Spleen (tissue), 11 donors: ENCODE results near the gene PRIM2. TPM values are rescaled to one million over a fixed set of nuclear protein-coding genes. Genes with fewer than 3 reads are reported as not detected.
"Not testable (repeated sequence)": the region's sequence is repeated elsewhere in the genome, so short reads cannot be mapped to it uniquely, and the experiment has no call there.

Experiments used
- DNase-seq: peaks from one replicate; pipeline ENCODE4 v3.0.0-alpha.2; 2020
- H3K27ac ChIP-seq, 8 donors: fragments of 200-600 bp; sonication (generic) in 7 of 8; 1 replicate in 4 of 8; 2 replicates in 4 of 8; pipeline versions ENCODE4 v1.5.0 to v1.8.0; 2016 to 2021; ENCODE audit warnings: inconsistent platforms in 4 of 8, mild to moderate bottlenecking in 4 of 8, moderate library complexity in 1 of 8
- H3K27me3 ChIP-seq, 7 donors: fragments of 200-600 bp; sonication (generic) in 6 of 7; replicated peaks in 1 of 7; 1 replicate in 4 of 7; 2 replicates in 3 of 7; pipeline versions ENCODE4 v1.5.0 to v1.8.0; 2016 to 2021; ENCODE audit warnings: inconsistent platforms in 3 of 7, mild to moderate bottlenecking in 1 of 7
- H3K36me3 ChIP-seq, 6 donors: fragments of 200-600 bp; sonication (generic) in 5 of 6; 1 replicate in 4 of 6; 2 replicates in 2 of 6; pipeline versions ENCODE4 v1.5.0 to v1.8.0; 2016 to 2021; ENCODE audit warnings: inconsistent platforms in 2 of 6
- H3K4me1 ChIP-seq, 6 donors: fragments of 200-600 bp; sonication (generic) in 5 of 6; 1 replicate in 3 of 6; 2 replicates in 3 of 6; pipeline versions ENCODE4 v1.5.0 to v1.8.0; 2016 to 2021; ENCODE audit warnings: inconsistent platforms in 3 of 6
- H3K4me3 ChIP-seq, 8 donors: fragments of 200-600 bp; sonication (generic) in 7 of 8; 1 replicate in 4 of 8; 2 replicates in 4 of 8; pipeline versions ENCODE4 v1.5.0 to v1.8.0; 2016 to 2021; ENCODE audit warnings: inconsistent platforms in 4 of 8, mild to moderate bottlenecking in 4 of 8, moderate library complexity in 2 of 8
- H3K9me3 ChIP-seq, 8 donors: fragments of 200-600 bp; sonication (generic) in 7 of 8; 1 replicate in 4 of 8; 2 replicates in 4 of 8; pipeline versions ENCODE4 v1.5.0 to v1.8.0; 2016 to 2021; ENCODE audit warnings: inconsistent platforms in 4 of 8
- WGBS, 5 donors: extraction: QIAGEN DNeasy Blood & Tissue Kit in 3 of 5; methylation state at CpG; one replicate each; pipeline versions ENCODE4 v1.1.5 to v1.1.7; 2013 to 2018; 5-methylcytosine and 5-hydroxymethylcytosine counted together
- intact Hi-C: fragments of 100-400 bp; cut with DNase I; formaldehyde crosslinking; loops from one replicate; pipeline ENCODE4 v1.15.0; 2023; ENCODE audit warnings: low total_unique reads
- polyA plus RNA-seq, 3 donors: library from polyadenylated mRNA; stranded (reverse); fragments of 200-250 nt; gene quantifications; one replicate each; pipeline ENCODE4 v1.2.1, GENCODE V29; 2013
- total RNA-seq, 7 donors: library from RNA; depleted of rRNA in 3 of 7; stranded (reverse); fragments of >200 nt in 3 of 7; fragmentation: NEBNext Ultra II Directional in 4 of 7; extraction: Animal tissue kit (Norgen Biotek cat#: 25700) in 4 of 7; gene quantifications; one replicate each; pipeline versions ENCODE4 v1.1.0 to v1.2.1, GENCODE V29; 2016 to 2021
- donor health status: healthy with polysubstance abuse.
- donor health status: DM: no; HTN: no; CAD: no; lungs with moderate emphysema.
- donor health status: DM: no; HTN: no; CAD: no.
- donor health status: Bipolar disorder and iron deficiency.
- donor health status: healthy.
- donor health status: DM: no; HTN: no; CAD: no.
- donor health status: DM: yes; HTN: yes; CAD: no.

PRIM2 gene
- total and polyA plus RNA-seq, 10 donors = 6.0 to 20.2 (median 13.9) TPM

DNA sequence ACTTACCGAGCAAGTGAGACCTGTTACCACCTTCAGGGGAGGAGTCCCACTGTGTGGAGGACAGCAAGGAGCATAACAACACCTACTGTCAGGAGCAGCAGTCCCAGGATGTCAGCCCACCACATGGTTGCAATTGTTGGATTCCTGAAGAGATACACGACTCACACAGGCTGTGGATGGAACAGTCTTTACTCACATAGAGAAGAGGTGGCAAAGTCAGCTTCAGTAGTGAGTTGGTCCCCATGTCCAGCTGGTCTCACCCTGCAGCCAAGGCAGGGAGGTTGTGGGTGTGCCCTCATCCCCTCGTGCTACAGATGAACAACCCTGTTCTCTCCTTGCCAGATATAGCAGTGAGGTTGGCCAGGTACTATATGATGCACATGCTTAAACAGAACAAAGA, 171.1 kb downstream of the PRIM2 start:
- H3K4me3 ChIP-seq, intact Hi-C loops, H3K27me3 ChIP-seq, H3K27ac ChIP-seq, H3K36me3 ChIP-seq, DNase-seq, H3K4me1 ChIP-seq, H3K9me3 ChIP-seq: not testable (repeated sequence)
- 81 to 96% (median 86%) methylated on average over 3 of the region's 3 CpGs for WGBS, 5 donors

DNA sequence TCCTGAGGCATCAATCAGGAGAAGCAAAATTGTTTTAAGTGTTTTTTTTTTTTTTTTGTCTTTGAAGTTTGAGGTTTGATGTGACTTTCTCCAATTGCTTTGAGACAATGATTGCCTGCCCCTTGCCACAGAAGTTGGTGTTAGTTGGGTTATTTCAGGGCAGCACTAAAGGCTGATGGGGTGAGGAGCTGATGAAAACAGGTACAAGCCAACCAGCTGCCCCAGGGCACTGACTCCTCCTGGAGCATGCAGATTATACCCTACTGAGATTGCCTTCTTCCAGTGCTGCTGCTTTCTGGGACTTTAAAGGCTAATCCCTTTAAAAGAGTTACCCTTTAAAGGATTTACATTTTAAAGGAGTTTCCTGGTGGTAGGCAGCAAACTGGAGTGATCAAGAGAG, 172.5 kb downstream of the PRIM2 start:
- intact Hi-C loops, H3K27me3 ChIP-seq, DNase-seq, H3K4me3 ChIP-seq, H3K4me1 ChIP-seq, H3K27ac ChIP-seq, H3K9me3 ChIP-seq, H3K36me3 ChIP-seq: not testable (repeated sequence)

DNA sequence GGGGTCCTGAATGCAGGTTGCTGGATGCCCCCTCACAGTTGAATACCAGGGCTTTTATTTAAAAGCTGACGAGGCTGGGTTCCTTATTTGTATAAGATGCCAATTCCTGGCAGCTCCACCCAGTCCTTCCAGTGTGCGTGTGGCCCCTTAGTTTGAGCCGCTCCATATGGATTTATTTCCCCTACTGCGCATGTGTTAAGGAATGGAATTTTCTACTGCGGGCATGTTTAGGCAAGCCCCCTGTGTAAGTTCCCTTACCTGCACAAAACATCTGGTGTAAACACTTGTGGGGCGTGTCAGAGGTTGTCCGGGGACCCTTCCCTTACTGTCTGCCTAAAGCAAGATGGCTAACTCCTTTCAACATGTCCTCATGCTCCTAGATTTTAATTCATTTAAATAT, 174.4 kb downstream of the PRIM2 start:
- H3K4me1 ChIP-seq, H3K36me3 ChIP-seq, H3K27ac ChIP-seq, H3K27me3 ChIP-seq, intact Hi-C loops, DNase-seq, H3K4me3 ChIP-seq, H3K9me3 ChIP-seq: not testable (repeated sequence)
- 92 to 99% (median 97%) methylated on average over 5 to 7 of the region's 7 CpGs for WGBS, 5 donors

DNA sequence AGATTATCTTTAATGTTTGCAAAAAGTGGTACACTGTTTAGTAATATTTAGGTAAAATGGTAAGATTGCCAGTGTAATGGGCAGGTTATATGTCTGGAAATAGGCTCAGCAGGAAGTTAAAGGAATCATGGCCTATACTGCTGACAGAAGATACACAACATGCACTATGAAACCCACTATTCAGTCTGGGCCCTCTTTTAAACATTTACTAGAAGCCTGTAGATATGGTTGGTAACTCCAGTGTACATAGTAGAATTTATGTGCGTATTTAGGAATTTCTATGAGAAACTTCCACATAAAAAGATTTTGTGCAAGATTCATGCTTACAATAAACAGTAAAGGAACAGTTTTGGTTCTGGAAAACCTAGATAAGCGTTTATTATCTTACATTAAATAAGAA, 178.8 kb downstream of the PRIM2 start:
- H3K9me3 ChIP-seq, H3K27me3 ChIP-seq, H3K36me3 ChIP-seq, DNase-seq, H3K4me3 ChIP-seq, intact Hi-C loops, H3K4me1 ChIP-seq, H3K27ac ChIP-seq: not testable (repeated sequence)
- WGBS, 5 donors = 94 to 100% (median 97%) methylated on average over 2 of the region's 2 CpGs

DNA sequence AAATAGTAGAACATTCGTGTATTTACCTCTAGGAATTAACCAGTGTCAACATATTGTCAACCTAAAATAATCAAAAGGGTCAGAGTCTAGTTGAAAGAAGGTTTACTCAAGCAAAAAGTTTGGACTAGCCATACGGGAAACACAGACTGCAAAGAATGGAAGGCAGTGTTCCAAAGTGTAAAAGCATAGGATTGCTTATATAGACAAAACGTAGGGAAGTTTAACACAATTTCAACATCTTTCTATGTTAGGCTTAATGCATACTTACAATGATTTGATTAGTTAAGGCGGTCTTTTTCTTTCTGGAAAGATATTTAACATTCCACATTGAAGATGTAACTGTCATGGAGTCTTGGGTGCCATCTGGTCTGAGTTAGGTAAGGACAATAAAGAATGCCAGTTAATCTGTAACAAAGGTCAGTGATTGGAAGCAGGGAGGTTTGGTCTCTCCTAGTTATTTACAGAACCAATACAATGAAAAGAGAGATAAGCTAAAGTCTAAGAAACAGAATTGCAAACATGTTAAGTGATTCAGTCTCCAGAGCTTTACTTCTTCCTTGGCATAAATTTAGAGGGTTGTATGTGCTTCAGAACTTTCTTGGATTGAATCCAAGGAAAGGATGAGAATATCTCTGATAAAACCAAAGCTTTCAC, 183.1 kb downstream of the PRIM2 start:
- H3K4me1 ChIP-seq, intact Hi-C loops, H3K27ac ChIP-seq, H3K4me3 ChIP-seq, H3K36me3 ChIP-seq, DNase-seq, H3K27me3 ChIP-seq, H3K9me3 ChIP-seq: not testable (repeated sequence)
- WGBS, 5 donors = 82 to 94% (median 93%) methylated on average over 4 of the region's 4 CpGs

DNA sequence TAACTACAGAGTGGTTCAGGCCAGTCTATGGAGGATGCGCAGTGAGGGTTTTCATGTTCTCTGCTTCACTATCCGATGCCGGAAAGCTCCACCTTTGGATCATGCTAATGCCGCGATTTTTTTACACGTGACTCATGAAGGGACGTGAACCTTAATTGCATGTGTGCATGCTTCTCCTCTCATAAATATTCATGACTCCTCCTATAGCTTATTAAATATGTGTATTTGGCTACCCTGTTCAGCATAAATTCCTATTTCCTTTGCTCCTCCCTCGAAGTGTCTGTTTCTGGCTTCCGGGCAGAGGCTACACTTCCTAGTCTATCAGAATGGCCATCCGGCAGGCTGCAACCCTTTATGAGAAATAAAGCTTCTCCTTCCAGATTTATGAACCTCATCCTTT, 185.0 kb downstream of the PRIM2 start:
- intact Hi-C loops, H3K4me3 ChIP-seq, H3K4me1 ChIP-seq, H3K9me3 ChIP-seq, H3K36me3 ChIP-seq, DNase-seq, H3K27me3 ChIP-seq, H3K27ac ChIP-seq: not testable (repeated sequence)
- WGBS, 5 donors = 95 to 99% (median 98%) methylated on average over 10 of the region's 10 CpGs

DNA sequence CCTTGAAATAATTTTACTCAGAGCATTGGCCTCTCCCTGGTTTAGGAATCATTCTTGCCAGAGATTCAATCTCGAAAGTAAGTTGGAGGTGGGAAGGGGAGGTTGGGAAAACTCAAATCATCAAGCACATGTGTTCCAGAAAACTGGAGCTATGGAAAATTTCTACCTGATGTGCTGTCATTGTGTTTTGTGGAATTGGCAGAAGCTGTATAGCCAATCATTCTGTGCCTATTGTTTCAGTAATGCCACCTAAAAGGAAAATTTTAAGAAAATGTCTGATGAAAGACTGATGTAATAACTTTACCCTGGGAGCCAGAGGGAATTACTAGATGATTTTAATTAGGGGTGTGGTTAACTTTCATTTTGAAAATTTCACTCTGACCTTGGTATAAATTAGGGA, 187.8 kb downstream of the PRIM2 start:
- H3K27me3 ChIP-seq, H3K27ac ChIP-seq, H3K4me3 ChIP-seq, H3K36me3 ChIP-seq, DNase-seq, H3K4me1 ChIP-seq, H3K9me3 ChIP-seq, intact Hi-C loops: not testable (repeated sequence)
- 86 to 100% (median 89%) methylated on average over 1 of the region's 1 CpG for WGBS, 5 donors

DNA sequence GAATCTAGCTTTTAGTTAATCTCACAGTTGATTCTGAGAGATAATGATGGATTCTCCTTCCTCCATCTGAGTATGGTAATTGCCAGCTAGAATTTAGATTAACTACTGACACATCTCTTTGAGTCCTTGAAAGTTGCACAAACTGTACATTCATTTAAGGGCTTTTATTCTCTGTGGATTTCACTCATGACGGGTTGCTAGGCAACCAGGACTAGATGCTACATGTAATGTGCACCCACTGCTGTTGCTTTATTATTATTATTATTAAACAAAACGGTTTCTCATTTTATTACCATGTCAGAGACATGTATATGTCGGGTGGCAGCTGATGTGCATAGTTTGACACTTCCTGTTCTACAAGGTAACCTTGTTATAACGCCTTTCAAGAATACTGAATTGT, 193.0 kb downstream of the PRIM2 start:
- DNase-seq, intact Hi-C loops, H3K36me3 ChIP-seq, H3K4me3 ChIP-seq, H3K4me1 ChIP-seq, H3K27me3 ChIP-seq, H3K9me3 ChIP-seq, H3K27ac ChIP-seq: not testable (repeated sequence)
- 88 to 93% (median 90%) methylated on average over 4 of the region's 4 CpGs for whole genome bisulfite sequencing, 5 donors

DNA sequence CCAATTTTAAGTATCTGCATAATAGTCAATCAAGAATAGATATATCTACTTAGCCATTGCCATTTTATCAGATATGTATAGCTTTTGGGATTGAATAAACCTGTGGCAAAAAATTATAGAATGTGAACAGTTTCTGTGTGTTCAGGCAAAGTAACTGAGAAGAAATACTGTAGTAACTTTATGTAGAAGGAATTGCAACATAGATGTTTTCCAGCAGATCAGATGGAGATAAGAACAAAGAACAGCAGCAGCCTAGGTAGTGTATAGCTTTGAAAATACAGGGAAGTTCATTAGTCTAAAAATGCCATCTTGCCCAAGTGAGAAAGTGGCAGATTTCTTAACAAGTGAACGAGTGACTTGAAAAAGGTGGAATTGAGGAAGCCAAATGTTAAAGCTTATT, 197.7 kb downstream of the PRIM2 start:
- H3K4me3 ChIP-seq, H3K36me3 ChIP-seq, DNase-seq, H3K9me3 ChIP-seq, H3K27ac ChIP-seq, H3K27me3 ChIP-seq, intact Hi-C loops, H3K4me1 ChIP-seq: not testable (repeated sequence)
- 50 to 100% (median 71%) methylated on average over 1 of the region's 1 CpG for WGBS, 5 donors

DNA sequence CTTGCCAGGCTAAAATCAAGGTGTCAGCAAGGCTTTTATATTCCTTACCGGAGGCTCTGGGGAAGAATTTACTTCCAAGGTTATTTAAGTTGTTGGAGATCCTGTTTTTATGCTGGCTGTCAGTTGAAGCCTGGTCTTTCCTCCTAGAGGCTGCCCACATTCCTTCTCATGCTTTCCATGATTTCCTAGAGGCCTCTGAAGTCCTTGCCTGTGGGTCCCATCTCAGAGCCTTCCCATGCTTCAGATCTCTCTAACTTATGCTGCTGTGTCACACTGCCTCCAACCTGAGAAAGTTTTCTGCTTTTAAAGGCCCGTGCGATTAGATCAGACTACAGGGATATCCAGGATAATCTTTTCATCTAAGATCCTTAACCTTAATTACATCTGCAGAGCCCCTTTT, 198.4 kb downstream of the PRIM2 start:
- DNase-seq, H3K27ac ChIP-seq, H3K27me3 ChIP-seq, H3K4me3 ChIP-seq, intact Hi-C loops, H3K36me3 ChIP-seq, H3K4me1 ChIP-seq, H3K9me3 ChIP-seq: not testable (repeated sequence)
- 73 to 81% (median 78%) methylated on average over 1 to 3 of the region's 3 CpGs for WGBS, 5 donors

DNA sequence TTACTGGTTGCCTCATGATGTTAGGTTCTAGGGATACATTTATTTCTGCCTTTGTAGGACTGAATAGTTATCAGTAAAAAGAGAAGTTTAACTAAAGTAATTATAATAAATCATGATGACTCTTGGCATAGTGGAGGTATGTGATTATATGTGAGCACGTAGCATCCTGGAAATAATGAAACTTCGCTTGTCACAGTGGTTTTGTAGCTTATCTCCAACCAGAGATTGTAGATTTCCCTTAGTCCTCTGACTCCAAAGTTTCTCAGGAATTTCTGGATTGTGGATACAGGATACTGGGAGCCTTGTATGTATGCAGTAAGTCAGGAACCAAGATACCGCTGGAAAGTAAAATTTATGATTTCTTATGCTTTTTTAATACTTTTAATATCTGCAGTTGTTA, 199.3 kb downstream of the PRIM2 start:
- H3K4me3 ChIP-seq, H3K36me3 ChIP-seq, H3K27me3 ChIP-seq, H3K9me3 ChIP-seq, H3K4me1 ChIP-seq, intact Hi-C loops, DNase-seq, H3K27ac ChIP-seq: not testable (repeated sequence)
- 88 to 93% (median 91%) methylated on average over 3 of the region's 3 CpGs for WGBS, 5 donors

DNA sequence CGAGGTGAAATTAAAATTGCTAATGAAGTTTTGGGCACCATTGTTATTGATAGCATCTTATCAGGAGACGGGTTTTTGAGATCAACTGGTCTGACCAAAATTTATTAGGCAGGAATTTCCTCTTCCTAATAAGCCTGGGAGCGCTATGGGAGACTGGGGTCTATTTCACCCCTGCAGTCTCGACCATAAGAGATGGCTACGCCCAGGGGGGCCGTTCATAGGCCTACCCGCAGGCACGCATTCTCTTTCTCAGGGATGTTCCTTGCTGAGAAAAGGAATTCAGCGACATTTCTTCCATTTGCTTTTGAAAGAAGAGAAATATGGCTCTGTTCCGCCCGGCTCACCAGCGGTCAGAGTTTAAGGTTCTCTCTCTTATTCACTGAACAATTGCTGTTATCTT, 201.8 kb downstream of the PRIM2 start:
- H3K27me3 ChIP-seq, H3K27ac ChIP-seq, H3K4me1 ChIP-seq, intact Hi-C loops, DNase-seq, H3K4me3 ChIP-seq, H3K9me3 ChIP-seq, H3K36me3 ChIP-seq: not testable (repeated sequence)
- 85 to 94% (median 92%) methylated on average over 12 of the region's 12 CpGs for WGBS, 5 donors
